ENCODE results near the gene FAM9C. TPM values are rescaled to one million over a fixed set of nuclear protein-coding genes. Genes with fewer than 3 reads are reported as not detected.

Gene FAM9C
- total RNA-seq, 1 donor from 2014 or later = not detected

DNA sequence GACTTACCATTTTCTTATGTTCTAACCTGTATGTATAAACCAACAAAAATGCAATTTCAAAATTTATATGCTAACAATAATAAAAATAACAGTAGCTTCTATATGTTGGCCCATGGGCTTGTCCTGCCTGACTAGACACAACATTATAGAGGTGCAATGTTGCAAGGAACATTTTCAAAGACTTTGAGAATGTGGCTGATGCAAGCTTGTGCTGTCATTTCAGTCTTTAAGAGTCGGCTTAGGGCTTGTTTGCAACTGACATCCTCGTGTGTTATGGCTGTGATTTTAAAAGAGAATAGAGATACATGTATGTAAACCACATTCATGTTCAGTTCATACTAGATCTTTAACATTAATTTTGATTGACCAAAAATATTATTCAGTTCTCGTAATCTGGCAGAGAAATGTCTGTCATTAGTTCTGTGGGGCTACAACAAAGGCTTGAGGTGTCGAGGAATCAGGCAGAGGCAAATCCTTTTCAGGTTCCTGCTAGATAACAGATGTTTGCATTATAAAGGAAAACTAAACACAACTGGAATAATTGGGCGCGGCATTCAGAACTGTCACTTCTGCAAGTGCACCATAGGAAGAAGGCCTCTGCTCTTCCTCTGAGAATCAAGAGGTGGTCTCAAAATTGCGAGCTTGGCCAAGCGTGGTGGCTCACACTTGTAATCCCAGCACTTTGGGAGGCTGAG is 56.4 kb downstream of the FAM9C start:
- Mint-ChIP-seq H3K27me3 (ENCODE audit: unreplicated experiment) (no peaks in the 10 kb centered on the region), H3K9me3 (ENCODE audit: unreplicated experiment) (peaks cover 10% of the 10 kb centered on the region), H3K36me3 (ENCODE audit: unreplicated experiment) (no peaks in the 10 kb centered on the region), H3K4me3 (ENCODE audit: unreplicated experiment) (no peak overlapping the region), H3K4me1 (ENCODE audit: unreplicated experiment) (peaks cover 31% of the 10 kb centered on the region), H3K27ac (ENCODE audit: unreplicated experiment) (no peak overlapping the region)
- TF ChIP-seq, protein P1, sequence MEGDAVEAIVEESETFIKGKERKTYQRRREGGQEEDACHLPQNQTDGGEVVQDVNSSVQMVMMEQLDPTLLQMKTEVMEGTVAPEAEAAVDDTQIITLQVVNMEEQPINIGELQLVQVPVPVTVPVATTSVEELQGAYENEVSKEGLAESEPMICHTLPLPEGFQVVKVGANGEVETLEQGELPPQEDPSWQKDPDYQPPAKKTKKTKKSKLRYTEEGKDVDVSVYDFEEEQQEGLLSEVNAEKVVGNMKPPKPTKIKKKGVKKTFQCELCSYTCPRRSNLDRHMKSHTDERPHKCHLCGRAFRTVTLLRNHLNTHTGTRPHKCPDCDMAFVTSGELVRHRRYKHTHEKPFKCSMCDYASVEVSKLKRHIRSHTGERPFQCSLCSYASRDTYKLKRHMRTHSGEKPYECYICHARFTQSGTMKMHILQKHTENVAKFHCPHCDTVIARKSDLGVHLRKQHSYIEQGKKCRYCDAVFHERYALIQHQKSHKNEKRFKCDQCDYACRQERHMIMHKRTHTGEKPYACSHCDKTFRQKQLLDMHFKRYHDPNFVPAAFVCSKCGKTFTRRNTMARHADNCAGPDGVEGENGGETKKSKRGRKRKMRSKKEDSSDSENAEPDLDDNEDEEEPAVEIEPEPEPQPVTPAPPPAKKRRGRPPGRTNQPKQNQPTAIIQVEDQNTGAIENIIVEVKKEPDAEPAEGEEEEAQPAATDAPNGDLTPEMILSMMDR (IDR thresholded peaks at IDR 0.05) = no peak
- no peak for DNase-seq (ENCODE audit: extremely low spot score, unreplicated experiment)

DNA sequence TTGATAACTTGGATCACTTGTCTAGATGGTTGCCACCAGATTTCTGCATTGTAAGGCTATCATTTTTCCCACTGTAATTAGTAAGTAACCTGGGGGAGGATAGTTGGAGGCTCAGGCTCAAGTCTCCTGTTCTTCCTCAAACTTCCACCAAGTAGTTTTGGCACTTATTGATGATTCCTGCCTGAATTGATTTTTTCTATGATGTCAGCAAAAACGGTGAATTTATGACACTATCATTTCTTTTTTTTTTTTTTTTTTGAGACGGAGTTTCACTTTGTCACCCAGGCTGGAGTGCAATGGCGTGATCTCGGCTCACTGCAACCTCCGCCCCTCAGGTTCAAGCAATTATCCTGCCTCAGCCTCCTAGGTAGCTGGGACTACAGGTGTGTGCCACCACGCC is 57.1 kb downstream of the FAM9C start:
- Mint-ChIP-seq H3K36me3 (ENCODE audit: unreplicated experiment) (no peaks in the 10 kb centered on the region), H3K27ac (ENCODE audit: unreplicated experiment) (no peak overlapping the region), H3K27me3 (ENCODE audit: unreplicated experiment) (no peaks in the 10 kb centered on the region), H3K4me3 (ENCODE audit: unreplicated experiment) (no peak overlapping the region), H3K4me1 (ENCODE audit: unreplicated experiment) (peaks cover 29% of the 10 kb centered on the region), H3K9me3 (ENCODE audit: unreplicated experiment) (peaks cover 10% of the 10 kb centered on the region)
- TF ChIP-seq, protein P1 (IDR thresholded peaks at IDR 0.05) = no peak
- DNase-seq (ENCODE audit: extremely low spot score, unreplicated experiment) = no peak

DNA sequence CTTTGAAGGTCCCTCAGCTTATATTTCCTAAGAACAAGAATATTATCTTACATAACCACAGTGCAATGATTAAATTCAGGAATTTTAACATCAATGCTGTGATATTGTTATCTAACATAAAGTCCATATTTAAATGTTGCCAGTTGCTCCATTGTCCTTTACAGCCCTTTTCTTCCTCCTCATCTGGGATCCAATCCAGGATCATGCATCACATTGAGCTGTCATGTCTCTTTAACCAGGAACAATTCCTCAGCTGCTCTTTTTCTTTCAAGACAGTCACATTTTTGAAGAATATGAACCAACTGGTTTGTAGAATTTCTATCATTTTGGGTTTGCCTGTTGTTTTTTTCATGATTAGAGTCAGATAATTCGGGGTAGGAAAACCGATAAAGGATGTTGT is 57.5 kb downstream of the FAM9C start:
- Mint-ChIP-seq H3K36me3 (ENCODE audit: unreplicated experiment) (no peaks in the 10 kb centered on the region), H3K9me3 (ENCODE audit: unreplicated experiment) (peaks cover 10% of the 10 kb centered on the region), H3K4me1 (ENCODE audit: unreplicated experiment) (peaks cover 29% of the 10 kb centered on the region), H3K27me3 (ENCODE audit: unreplicated experiment) (no peaks in the 10 kb centered on the region), H3K27ac (ENCODE audit: unreplicated experiment) (no peak overlapping the region), H3K4me3 (ENCODE audit: unreplicated experiment) (no peak overlapping the region)
- no peak for DNase-seq (ENCODE audit: extremely low spot score, unreplicated experiment)
- TF ChIP-seq, protein P1 (IDR thresholded peaks at IDR 0.05) = no peak

DNA sequence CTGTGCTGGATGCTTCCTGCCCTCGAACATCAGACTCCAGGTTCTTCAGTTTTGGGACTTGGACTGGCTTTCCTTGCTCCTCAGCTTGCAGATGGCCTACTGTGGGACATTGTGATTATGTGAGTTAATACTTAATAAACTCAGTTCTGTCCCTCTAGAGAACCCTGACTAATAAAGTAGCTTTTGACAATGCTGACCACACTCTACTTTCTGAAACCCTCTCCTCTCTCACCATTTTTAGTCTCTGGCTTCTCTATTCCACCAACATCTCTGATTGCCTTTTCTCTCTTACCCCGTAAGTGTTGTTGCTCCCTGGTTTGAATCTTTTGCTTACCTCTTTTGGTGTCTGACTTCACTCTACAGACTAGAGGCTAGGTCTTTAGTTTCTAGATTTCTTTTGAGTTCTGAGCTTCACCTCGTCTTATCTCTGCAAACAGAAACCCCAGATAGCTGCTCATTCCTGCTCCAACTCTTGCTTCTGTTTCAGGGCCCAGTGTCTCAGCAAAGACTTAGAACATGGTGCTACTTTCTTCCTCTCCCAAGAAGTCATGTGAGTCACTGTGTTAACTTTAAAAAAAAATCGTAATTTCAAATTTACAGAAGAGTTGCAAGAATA is 58.1 kb downstream of the FAM9C start:
- no peak overlapping the region for H3K4me3 Mint-ChIP-seq (ENCODE audit: unreplicated experiment)
- peaks cover 10% of the 10 kb centered on the region for H3K9me3 Mint-ChIP-seq (ENCODE audit: unreplicated experiment)
- H3K27me3 Mint-ChIP-seq (ENCODE audit: unreplicated experiment) = no peaks in the 10 kb centered on the region

More for the DNA sequence above, 58.1 kb downstream of the FAM9C start:
- Mint-ChIP-seq H3K36me3 (ENCODE audit: unreplicated experiment) (no peaks in the 10 kb centered on the region), H3K4me1 (ENCODE audit: unreplicated experiment) (peaks cover 29% of the 10 kb centered on the region), H3K27ac (ENCODE audit: unreplicated experiment) (no peak overlapping the region)
- TF ChIP-seq, protein P1 (IDR thresholded peaks at IDR 0.05) = no peak
- DNase-seq (ENCODE audit: extremely low spot score, unreplicated experiment) = no peak

Other genes with a start within 250 kb of the FAM9C start
- not detected in 2 replicates for gene TLR7, start 177.5 kb downstream of the FAM9C start, total RNA-seq
- gene TLR8, start 138.0 kb downstream of the FAM9C start, total RNA-seq = not detected in 2 replicates
- gene TMSB4X, start 69.5 kb downstream of the FAM9C start, total RNA-seq = 2,830 and 2,924 TPM in 2 replicates

Measured in osteocyte (in vitro differentiated cells).